HG03097 (cell line): ENCODE measurements around the gene NCS1.

Experiments
- ATAC-seq: cut with Tn5 transposase; IDR thresholded peaks from one replicate; pipeline ENCODE4 v1.9.1; 2021; ENCODE audit not compliant: unreplicated experiment, low FRiP score

NCS1 gene

DNA sequence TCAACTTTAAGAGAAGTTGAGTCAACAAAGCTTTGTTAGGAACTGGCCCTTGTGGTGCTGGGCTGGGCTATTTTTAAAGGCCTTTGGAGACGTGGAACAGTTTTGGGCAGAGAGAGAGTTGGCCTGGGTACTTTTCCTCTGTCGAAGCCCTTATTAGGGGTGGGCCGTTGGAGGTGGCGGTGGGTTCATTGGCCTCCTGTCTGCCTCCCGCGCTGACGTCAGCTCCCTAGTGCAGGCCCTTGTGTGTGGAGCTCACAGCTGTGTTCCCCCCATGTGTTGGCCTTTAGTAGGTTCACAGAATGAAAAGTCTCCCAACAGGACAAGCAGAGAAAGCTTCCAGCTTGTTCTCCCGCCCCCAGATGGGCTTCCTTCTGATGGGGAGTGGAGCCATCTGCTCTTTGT, 2.7 kb downstream of the NCS1 start:
- ATAC-seq, result no peak

GRCh38 chr9:130175355-130175754, 3.2 kb downstream of the NCS1 start:
- no peak for ATAC-seq

- ATAC-seq, result no peak
Measured at GRCh38 chr9:130176760-130177159, 4.6 kb downstream of the NCS1 start.

GRCh38 chr9:130177898-130178805, 5.9 kb downstream of the NCS1 start:
- no peak for ATAC-seq

DNA sequence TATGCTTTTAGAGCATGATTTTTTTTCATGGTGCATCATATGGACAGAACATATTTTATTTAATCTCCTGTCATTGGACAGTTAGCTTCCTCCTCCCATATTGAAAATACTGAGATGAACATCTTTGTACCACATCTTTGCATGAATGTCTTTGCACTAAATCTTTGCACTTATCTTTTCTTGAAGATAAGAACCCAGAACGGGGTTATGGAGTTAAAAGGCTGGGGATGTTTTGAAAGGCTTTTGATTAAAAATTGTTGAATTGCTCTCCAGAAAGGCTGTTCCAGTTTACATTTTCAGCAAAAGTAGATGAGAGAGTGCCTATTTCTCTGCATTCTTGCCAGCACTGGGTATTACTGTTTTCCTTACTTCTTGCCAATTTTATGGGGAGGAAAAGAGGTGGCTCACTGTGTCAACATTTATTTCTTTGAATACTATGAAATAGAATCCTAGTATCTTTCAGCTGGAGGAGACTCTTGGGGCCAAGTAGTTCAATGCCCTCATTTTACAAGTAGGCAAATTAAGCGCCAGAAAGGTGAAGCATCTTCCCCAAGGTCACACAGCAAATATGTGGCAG, 7.2 kb downstream of the NCS1 start:
- no peak for ATAC-seq

- no peak for ATAC-seq
Measured at GRCh38 chr9:130180516-130180915, 8.3 kb downstream of the NCS1 start.

GRCh38 chr9:130181678-130182380, 9.6 kb downstream of the NCS1 start:
- ATAC-seq, result no peak

DNA sequence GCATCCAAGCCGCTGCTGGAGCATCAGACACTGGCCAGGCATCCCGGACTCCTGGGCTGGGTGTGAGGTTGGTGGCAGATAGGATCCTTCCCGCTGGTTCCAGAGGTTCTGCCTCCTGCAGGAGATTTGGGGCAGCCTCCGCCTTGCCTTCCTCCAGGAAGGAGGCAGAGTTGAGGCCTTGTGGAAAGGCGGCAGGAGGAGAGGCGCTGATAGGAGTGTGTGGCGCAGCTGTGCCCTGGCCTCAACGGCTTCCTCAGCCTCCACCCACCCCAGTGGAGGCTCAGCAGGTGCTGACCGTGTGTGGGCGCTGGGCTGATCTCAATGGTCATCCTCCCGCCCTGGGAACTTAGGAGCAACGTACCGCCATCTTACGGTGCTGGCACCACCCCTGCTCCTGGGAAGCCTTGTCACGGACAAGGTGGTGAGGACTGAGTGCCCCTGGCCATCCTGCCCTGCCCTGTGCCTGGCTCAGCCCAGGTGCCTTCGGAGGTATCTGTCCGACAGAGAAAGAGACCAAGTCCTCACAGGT, 10.2 kb downstream of the NCS1 start:
- ATAC-seq, result no peak

GRCh38 chr9:130183133-130183762, 11.0 kb downstream of the NCS1 start:
- no peak for ATAC-seq

DNA sequence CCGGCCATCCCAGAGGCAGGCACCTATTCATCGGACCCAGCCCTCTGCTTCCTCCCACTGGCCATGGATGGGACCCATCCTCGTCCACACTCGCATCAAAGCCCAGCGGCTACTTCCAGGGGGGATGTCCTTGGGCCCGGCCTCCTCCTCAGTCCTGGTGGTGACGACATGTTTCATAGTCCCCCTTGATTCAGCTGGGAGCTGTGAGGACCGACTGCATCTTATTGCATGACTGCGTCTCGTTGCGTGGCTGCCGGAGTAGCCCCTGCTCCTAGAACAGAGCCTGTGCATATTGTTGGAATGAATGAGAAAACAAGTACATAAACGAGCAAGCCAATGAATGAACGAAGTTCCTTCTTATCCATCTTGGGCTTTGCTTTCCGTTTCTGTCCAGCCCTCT, 12.8 kb downstream of the NCS1 start:
- no peak for ATAC-seq

GRCh38 chr9:130185490-130186031, 13.4 kb downstream of the NCS1 start:
- no peak for ATAC-seq

GRCh38 chr9:130186051-130186450, 13.8 kb downstream of the NCS1 start:
- no peak for ATAC-seq

- ATAC-seq, result no peak
Measured at GRCh38 chr9:130186839-130187522, 14.8 kb downstream of the NCS1 start.

DNA sequence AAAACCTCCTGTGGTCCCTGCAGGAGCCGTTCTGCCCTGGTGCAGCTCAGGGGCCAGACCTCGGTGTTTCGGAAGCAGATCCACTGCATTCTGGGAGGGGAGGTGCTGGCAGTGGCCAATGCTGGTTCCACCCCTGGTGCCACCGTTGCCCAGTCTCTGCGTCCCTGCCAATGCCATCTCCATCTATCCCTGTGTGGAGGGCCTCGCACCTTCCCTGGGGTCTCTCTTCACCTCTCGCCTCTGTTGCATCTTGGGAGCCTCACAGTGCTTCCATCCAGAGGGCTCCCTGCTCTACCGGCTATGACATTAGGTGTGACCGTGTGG, 15.3 kb downstream of the NCS1 start:
- ATAC-seq, result no peak

- no peak for ATAC-seq
Measured at GRCh38 chr9:130188860-130189481, 16.8 kb downstream of the NCS1 start.

DNA sequence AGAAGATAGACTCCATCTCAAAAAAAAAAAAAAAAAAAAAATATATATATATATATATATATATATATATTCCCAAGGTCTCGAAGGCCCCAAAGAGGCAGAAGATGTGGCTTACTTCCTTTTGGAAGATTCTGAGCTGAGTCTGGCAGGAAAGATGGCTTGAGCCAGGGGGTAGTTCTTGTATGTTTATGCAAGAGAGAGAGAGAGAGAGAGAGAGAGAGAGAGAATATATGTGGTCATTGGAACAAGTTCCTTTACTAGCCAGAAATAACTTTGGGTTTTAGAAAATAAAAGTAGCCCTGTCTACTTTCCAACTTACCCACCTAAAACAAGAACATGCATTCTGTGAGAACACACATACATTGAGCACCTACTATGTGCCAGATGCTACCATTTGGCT, 17.6 kb downstream of the NCS1 start:
- no peak for ATAC-seq

- no peak for ATAC-seq
Measured at GRCh38 chr9:130191068-130191748, 19.0 kb downstream of the NCS1 start.

- no peak for ATAC-seq
Measured at GRCh38 chr9:130191749-130192120, 19.5 kb downstream of the NCS1 start.

DNA sequence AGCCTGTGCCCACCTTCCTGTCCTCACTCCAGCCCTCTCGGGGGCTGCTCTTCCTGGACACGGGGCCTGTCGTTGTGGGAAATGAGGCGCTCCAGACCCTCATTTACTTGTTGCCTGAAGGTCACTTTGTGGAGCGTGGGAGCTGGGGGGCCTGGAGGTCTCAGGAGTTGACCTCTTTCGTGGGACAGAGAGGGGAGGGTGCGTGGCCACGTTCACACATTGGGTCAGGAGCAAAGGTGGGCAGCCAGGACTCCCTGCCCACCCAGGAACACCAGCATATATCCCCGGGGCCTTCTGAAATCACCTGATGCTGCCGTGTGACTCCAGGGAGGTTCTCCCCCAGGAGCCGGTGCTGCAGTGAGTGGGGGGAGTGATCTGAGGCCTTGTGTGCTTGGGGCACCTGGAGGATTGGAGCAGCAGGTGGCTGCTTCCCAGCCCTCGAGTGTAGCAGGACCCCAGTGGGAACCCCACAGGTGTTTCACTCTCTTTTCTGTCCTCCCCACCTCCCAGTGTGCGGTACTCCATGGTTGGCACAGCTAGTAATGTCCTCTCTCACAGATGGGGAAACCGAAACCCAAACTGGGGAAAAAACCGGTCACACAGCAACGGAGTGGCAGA, 20.3 kb downstream of the NCS1 start:
- ATAC-seq, result no peak
